ENCODE results near the gene RNF17. TPM values are rescaled to one million over a fixed set of nuclear protein-coding genes. Genes with fewer than 3 reads are reported as not detected.

RNF17 gene
- total RNA-seq, 1 donor from 2014 or later, result not detected

DNA sequence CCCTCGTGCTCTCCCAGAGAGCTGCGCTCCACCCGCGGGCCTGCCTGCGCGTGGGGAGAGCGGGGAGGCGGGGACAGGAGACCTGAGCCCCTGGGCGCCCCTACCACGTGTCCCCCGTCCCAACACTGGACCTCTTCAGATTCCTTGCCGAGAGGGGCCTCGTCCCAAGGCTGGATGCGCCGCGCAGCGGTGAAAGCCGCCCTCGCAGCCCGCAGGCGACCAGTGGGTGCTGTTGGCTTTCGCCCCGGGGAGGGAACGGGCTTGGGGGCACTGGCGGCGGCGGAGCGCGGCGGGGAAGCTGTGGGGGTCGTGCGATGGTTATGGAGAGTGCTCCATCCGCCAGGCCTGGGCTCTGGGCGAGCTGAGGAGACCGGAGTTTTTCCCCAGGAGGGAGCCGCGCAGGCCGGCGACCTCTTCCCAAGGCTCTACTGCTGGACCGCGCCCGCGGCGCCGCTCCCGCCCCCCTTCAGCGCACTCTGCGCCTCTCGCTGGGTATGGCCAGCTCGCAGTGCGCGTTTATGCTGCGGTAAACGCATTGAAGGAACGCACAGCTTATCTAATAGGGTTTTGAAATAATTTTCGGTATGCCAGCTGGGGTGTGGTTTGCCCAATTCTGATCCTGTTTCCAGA is 17.2 kb upstream of the RNF17 start:
- H3K9ac ChIP-seq, result no peak overlapping the region
- peak overlapping the region; percentile 82 for H2AFZ ChIP-seq (replicated peaks)
- Mint-ChIP-seq H3K4me1 (peaks cover 22% of the 10 kb centered on the region), H3K9me3 (peaks cover 2% of the 10 kb centered on the region), H3K36me3 (no peaks in the 10 kb centered on the region), H3K27ac (no peak overlapping the region), H3K4me3 (peak overlapping the region; percentile 88), H3K27me3 (ENCODE audit: insufficient read depth, low read depth) (peaks cover 53% of the 10 kb centered on the region)
- peak; percentile 42 for TF ChIP-seq EZH2 (IDR thresholded peaks at IDR 0.05)
- TF ChIP-seq EZH2phosphoT487 (IDR thresholded peaks at IDR 0.05), result peak; percentile 24
- TF ChIP-seq, protein P1, sequence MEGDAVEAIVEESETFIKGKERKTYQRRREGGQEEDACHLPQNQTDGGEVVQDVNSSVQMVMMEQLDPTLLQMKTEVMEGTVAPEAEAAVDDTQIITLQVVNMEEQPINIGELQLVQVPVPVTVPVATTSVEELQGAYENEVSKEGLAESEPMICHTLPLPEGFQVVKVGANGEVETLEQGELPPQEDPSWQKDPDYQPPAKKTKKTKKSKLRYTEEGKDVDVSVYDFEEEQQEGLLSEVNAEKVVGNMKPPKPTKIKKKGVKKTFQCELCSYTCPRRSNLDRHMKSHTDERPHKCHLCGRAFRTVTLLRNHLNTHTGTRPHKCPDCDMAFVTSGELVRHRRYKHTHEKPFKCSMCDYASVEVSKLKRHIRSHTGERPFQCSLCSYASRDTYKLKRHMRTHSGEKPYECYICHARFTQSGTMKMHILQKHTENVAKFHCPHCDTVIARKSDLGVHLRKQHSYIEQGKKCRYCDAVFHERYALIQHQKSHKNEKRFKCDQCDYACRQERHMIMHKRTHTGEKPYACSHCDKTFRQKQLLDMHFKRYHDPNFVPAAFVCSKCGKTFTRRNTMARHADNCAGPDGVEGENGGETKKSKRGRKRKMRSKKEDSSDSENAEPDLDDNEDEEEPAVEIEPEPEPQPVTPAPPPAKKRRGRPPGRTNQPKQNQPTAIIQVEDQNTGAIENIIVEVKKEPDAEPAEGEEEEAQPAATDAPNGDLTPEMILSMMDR (IDR thresholded peaks at IDR 0.05), result peak; percentile 58
- peak overlapping the region; percentile 90 for H3K4me2 ChIP-seq
- no peaks in the 10 kb centered on the region for H3K79me2 ChIP-seq (ENCODE audit: low read depth)
- DNase-seq (ENCODE audit: low spot score), result peak; percentile 71
- no peaks in the 10 kb centered on the region for H3F3A ChIP-seq (ENCODE audit: low read depth)
- H3K4me3 ChIP-seq, result peak overlapping the region; percentile 45
- peaks cover 8% of the 10 kb centered on the region for H4K20me1 ChIP-seq (ENCODE audit: low read depth)
- H3K27me3 ChIP-seq, result peaks cover 93% of the 10 kb centered on the region
- H3K27ac ChIP-seq, result no peak overlapping the region
- H3K9me3 ChIP-seq (ENCODE audit: low read depth), result no peaks in the 10 kb centered on the region
- peaks cover 26% of the 10 kb centered on the region for H3K4me1 ChIP-seq
- no peaks in the 10 kb centered on the region for H3K36me3 ChIP-seq

DNA sequence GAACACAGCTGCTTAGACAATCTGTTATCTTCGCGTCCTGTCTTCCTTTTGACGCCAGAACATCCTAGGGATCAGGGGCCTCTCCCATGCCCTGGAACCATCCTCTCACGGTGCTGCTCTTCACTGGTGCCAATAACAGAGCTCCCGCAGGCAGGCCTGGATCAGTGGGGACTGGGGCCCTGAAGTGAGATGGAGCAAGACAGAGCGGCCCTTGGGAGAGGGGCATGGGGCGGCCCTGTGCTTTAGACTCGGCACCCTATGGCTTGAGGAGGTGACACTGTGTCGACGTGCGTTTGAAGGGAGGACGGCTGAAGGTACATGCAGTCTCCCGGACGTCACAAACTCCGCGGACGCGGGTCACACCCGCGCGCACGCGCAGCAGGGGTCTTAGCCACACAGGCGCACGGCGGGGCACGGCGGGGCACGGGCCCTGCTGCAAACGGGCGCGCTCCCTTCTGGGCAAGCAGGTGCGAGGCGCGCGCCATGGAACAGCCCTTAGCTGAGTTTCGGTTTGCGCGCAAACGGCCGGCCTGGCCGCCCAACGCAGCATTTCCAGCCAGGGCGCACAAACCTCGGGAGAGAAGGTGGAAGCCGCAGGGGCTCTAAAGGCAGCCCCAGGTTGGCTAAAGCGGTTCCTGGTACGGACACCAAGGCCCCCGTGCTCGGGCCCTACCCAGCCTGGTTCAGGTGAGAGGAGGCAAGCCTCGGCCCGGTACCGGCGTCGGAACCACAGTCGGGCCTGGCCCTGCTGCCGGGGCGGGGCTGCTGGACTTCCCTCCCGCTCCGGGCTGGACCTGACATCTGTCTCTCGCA is 16.5 kb upstream of the RNF17 start:
- peaks cover 8% of the 10 kb centered on the region for H4K20me1 ChIP-seq (ENCODE audit: low read depth)
- H3K9ac ChIP-seq, result no peak overlapping the region
- H3K9me3 ChIP-seq (ENCODE audit: low read depth), result no peaks in the 10 kb centered on the region
- DNase-seq (ENCODE audit: low spot score), result peak; percentile 56
- Mint-ChIP-seq H3K9me3 (peaks cover 2% of the 10 kb centered on the region), H3K27me3 (ENCODE audit: insufficient read depth, low read depth) (peaks cover 52% of the 10 kb centered on the region), H3K4me1 (peaks cover 18% of the 10 kb centered on the region), H3K27ac (no peak overlapping the region), H3K36me3 (no peaks in the 10 kb centered on the region), H3K4me3 (peak overlapping the region; percentile 88)
- peak overlapping the region; percentile 90 for H3K4me2 ChIP-seq
- H3K27ac ChIP-seq, result no peak overlapping the region
- H3K79me2 ChIP-seq (ENCODE audit: low read depth), result no peaks in the 10 kb centered on the region
- H2AFZ ChIP-seq (replicated peaks), result peak overlapping the region; percentile 82
- H3K4me1 ChIP-seq, result peaks cover 26% of the 10 kb centered on the region
- H3K27me3 ChIP-seq, result peaks cover 97% of the 10 kb centered on the region
- no peaks in the 10 kb centered on the region for H3K36me3 ChIP-seq
- H3F3A ChIP-seq (ENCODE audit: low read depth), result no peaks in the 10 kb centered on the region
- peak overlapping the region; percentile 45 for H3K4me3 ChIP-seq
- TF ChIP-seq, protein P1 (IDR thresholded peaks at IDR 0.05), result no peak
- peak; percentile 64 for TF ChIP-seq EZH2 (IDR thresholded peaks at IDR 0.05)
- peak; percentile 71 for TF ChIP-seq EZH2phosphoT487 (IDR thresholded peaks at IDR 0.05)

DNA sequence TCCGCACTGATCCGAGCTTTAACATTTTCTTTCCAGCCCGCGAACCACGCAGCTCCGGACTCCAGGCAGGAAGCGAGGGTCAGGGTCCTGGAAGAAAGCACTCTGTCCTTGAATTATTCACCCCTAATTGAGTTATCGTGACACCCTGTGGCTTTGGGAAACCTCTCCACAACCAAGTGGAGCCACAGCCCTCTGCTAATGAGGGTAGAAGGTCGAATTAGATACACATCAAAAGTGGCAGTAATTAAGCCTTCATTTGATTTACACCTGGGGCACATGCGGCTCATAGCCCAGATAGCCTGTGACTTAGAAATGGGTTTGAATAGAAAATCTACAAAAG is 15.9 kb upstream of the RNF17 start:
- TF ChIP-seq EZH2 (IDR thresholded peaks at IDR 0.05) (no peak), EZH2phosphoT487 (IDR thresholded peaks at IDR 0.05) (no peak)
- TF ChIP-seq, protein P1 (IDR thresholded peaks at IDR 0.05), result no peak
- H3K36me3 Mint-ChIP-seq, result no peaks in the 10 kb centered on the region
- H3K27me3 Mint-ChIP-seq (ENCODE audit: insufficient read depth, low read depth), result peaks cover 47% of the 10 kb centered on the region
- peaks cover 2% of the 10 kb centered on the region for H3K9me3 Mint-ChIP-seq
- Histone ChIP-seq H3K4me3 (peak overlapping the region; percentile 45), H3K9me3 (ENCODE audit: low read depth) (no peaks in the 10 kb centered on the region), H3K9ac (no peak overlapping the region), H3K27me3 (peaks cover 92% of the 10 kb centered on the region), H3K27ac (no peak overlapping the region), H4K20me1 (ENCODE audit: low read depth) (peaks cover 8% of the 10 kb centered on the region), H3F3A (ENCODE audit: low read depth) (no peaks in the 10 kb centered on the region), H2AFZ (replicated peaks) (peak overlapping the region; percentile 82), H3K36me3 (no peaks in the 10 kb centered on the region), H3K4me2 (peak overlapping the region; percentile 90), H3K4me1 (peaks cover 23% of the 10 kb centered on the region), H3K79me2 (ENCODE audit: low read depth) (no peaks in the 10 kb centered on the region)
- peak overlapping the region; percentile 81 for H3K4me3 Mint-ChIP-seq
- DNase-seq (ENCODE audit: low spot score), result peak; percentile 24
- H3K4me1 Mint-ChIP-seq, result peaks cover 14% of the 10 kb centered on the region
- H3K27ac Mint-ChIP-seq, result no peak overlapping the region

Data from neural progenitor cell (in vitro differentiated cells).